T-helper 1 cell (primary cell): ENCODE measurements around the gene ROPN1.
"Not testable (repeated sequence)": the region's sequence is repeated elsewhere in the genome, so short reads cannot be mapped to it uniquely, and the experiment has no call there.

Source experiments
- DNase-seq, 5 donors: peaks; one replicate each; pipeline ENCODE4 v3.0.0-alpha.2; 2012 to 2020
- total RNA-seq, 4 donors: gene quantifications; one replicate each; lab custom pipeline; 2026; lab: John Stamatoyannopoulos, UW

ROPN1 gene
- 0 reads per million in 4 donors for total RNA-seq

- DNase-seq, result not testable (repeated sequence)
These were observed at the start of gene ROPN1 for GRCh38 chr3:123991730-123992588. ROPN1 (minus strand) TSS chr3:123992124; CDS start chr3:123980481, 11,643 bp downstream.

DNA sequence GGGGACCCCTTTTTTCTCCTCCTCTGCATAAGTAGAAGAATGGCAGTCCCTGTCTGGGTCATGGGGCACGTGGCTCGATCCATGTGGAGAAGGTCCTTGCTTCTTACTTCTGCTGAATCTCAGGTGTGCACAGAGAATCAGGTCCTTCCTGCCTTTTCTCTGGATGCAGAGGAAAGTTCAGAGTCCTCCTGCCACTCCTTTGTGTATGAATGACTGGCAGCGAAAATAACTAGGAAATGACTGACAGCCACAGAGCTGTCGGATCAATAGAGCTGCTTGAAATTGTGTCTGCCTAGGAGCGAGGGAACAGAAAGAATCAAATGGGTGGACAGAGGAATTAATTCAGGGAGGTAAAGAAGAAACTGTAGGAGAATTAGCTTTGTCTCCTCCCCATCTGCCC lies 49.6 kb upstream of the ROPN1 start:
- DNase-seq, result no peak

DNA sequence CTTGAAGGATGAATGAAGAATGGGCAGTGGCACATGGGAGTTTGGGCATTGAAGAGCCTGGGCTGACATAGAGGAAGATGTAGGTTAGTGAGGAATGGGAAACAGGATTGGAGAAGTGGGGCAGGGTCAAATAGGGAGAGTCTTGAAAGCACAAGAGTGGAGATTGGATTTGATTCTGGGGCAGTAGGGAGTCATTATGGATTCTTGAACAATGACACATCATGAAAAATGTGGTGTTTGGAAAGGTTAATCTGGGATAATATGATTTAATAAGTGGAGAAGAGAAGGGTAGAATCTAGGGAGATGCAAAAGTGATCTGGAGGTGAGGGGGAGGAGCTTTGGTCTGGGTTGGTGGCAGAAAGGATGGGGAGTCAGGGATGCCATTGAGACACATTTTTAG lies 45.4 kb upstream of the ROPN1 start:
- no peak for DNase-seq

DNA sequence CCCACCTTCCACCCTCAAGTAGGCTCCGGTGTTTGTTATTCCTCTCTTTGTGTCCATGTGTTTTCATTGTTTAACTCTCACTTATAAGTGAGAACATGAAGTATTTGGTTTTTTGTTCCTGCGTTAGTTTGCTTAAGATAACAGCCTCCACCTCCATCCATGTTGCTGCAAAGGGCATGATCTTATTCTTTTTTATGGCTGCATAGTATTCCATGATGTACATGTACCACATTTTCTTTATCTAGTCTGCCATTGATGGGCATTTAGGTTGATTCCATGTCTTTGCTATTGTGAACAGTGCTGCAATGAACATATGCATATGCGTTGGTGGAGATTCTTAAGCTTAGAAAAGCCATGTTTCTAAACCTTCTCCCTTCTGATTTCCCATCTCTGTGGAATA lies 44.3 kb upstream of the ROPN1 start:
- DNase-seq, result not testable (repeated sequence)

GRCh38 chr3:124035463-124036121 lies 43.7 kb upstream of the ROPN1 start:
- DNase-seq, result no peak

DNA sequence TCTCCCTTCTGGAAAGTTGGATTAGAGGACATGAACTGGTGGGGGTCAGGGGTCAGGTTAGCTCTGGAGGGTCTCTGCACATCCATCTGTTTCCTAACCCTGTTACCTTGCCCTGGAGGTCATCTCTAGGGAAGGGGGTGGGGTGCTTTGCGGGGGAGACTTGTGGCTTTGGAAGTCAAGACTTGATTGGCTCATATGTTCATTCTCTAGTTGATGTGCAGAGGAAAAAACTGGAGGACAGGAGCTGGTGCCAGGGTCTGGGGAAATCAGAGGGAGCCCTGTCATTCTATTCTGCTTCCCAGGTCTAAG lies 42.9 kb upstream of the ROPN1 start:
- DNase-seq, result no peak

GRCh38 chr3:124034016-124034843 lies 42.3 kb upstream of the ROPN1 start:
- peak in 2 of 5 donors; percentile 1 to 4 for DNase-seq

DNA sequence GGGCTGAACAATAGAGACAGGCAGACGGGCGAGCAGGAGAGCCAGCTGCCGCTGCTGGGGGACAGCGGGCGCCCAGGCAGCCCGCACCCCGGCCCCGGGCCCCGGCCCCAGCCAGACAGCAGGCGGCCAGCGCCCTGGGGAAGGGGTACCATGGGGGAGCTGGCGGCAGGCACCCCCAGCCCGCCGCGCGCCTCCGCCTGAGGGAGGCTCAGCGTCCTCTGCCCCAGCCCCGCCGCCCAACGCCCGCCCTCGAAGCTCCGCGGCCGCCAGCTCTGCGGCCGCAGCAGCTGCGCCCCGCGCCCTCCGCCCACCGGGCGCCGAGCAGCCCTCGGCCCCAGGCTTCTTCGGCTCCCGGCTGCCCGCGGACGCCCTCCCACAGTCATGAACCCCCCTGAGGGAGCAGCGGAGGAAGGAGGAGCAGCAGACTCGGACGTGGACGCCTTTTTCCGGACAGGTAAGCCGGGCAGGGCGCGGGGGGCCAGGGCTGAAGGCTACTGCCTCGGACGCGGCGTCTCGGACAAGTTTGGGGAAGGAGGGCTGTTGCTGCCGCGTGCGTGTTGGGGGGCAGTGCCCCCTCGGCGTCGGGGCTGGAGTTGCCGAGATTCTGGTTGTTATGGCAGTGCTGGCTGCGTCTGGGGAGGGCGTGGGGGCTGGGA lies 41.6 kb upstream of the ROPN1 start, which contains the start of gene KALRN:
Gene KALRN, plus strand, starts transcription at position 10 of the 656 bp plus-strand sequence.
- DNase-seq, result peak in 1 of 5 donors; percentile 6

GRCh38 chr3:124032881-124033359 lies 41.0 kb upstream of the ROPN1 start:
- peak in 4 of 5 donors; percentile 25 to 53 (median 37) for DNase-seq

DNA sequence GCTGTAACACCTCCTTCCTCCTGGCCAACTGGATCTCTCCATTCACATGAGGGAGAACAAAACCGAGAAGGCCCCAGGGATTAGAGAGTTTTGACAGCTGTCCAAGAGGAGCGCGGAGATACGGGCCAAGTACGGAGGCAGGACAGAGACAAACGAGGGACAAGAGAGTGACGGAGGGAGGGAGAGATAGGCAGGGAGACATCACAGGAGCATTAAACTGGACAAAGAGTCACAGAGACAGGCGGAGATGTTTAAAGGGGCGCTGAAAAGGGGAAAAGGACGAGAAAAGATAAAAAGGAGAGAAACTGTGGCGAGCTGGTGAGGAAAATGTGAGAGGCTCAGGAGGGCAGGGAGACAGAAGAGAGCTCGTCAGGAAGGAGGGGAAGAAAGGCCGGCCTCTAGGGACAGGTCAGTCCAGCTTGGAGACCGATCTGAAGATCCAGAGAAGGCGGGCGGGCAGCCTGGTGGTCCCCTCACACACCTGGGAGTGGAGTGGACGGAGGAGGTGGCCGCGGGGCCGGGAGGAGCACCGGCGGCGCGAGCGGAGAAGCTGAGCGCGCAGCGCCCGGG lies 40.5 kb upstream of the ROPN1 start:
- no peak for DNase-seq

GRCh38 chr3:124026516-124026915 lies 34.6 kb upstream of the ROPN1 start:
- DNase-seq, result no peak

- DNase-seq, result not testable (repeated sequence)
These were observed 31.6 kb upstream of the ROPN1 start for GRCh38 chr3:124023531-124023930.

DNA sequence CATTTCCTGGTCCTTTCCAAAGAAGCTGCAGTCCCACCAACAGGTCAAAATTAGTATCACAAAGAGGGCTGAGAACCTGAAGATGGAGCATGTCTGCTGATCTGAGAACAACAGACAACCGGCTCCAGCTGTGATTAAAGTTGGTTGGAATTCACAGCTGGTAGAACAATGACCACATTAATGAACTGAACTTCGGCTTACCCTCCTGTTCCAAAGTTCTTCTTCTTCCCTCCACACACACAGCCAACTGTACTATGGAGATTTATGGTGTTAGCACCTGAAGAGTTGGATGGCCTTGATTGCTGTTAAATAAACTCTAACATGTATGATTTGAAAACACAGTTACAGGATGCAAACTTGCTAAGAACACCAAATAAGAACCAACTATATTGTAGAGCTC lies 27.4 kb upstream of the ROPN1 start:
- no peak for DNase-seq

DNA sequence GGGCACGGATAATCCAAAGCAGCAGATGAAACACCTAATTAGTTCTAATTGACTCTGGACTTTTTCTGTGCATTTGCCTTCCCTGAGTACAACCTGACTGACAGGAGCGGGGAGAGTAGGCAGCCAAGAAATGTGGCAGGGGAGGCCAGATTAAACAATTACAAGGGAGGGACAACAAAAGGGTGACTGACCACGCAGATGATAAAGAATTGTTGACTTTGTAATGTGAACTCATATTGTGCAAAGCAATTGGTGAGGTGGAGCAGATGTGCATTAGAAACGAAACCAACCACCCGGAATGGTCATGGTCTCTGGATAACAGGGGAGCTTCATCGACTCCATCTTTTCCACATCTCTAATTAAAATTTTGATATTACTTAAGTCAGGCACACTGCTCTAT lies 25.6 kb upstream of the ROPN1 start:
- DNase-seq, result not testable (repeated sequence)

- not testable (repeated sequence) for DNase-seq
These were observed 24.6 kb upstream of the ROPN1 start for GRCh38 chr3:124016483-124016882.

DNA sequence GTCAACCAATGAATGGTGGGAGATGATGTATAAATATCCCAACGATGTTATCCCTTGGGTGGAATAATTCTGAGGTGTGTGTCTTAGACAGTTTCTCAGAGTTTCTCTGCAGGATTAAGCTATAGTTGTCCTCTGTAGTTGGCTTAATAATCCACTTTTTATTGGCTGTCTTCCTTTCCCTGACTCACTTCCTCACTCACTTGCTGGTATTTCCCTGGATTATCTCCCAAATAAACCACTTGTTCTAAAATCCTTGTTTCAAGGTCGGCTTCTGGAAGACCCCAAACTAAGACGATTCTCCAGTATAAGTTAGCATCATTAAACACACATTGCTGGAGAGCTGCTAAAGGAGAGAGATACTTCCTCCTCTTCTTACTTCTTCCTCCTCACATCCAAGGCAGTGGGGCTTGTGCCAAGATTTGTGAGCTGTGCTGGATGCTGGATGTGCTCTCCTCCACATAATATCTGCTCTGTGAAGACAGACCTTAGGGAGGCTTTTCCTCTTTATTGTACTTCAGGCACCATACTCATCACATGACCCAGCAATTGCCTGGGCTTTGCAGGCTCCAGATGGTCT lies 22.5 kb upstream of the ROPN1 start:
- no peak for DNase-seq

GRCh38 chr3:124008321-124008720 lies 16.4 kb upstream of the ROPN1 start:
- DNase-seq, result not testable (repeated sequence)

- DNase-seq, result no peak
These were observed 15.3 kb upstream of the ROPN1 start for GRCh38 chr3:124007186-124007585.

DNA sequence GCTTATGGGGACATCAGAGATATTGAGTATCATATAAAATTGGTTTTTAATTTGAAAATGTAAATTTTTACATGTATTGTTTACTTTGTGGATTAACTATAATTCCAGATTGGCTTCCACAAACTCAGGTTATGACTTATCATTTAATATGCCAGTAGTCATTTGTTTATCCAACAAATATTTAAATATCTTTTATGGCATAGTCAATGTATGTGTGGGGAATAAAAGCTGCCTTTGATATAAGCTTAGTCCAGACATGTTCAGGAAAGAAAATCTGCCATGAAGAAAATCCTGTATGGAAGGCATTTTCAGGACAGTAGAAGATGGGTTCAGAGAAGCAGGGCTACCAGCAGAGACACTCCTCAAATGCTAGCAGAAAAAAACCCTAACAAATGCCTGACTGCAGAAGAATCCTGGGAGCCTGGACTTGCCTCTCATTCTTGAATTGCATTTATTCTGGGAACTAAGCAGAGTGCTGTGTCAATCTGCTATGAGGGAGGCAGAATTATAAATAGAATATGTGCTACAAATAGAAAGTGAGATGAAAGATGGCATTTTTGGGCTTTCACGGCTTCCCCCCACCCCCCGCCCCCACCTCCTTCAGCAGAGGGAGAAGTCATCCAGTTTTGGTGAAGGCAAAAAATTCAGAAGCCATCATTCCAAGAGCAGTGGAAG lies 10.6 kb upstream of the ROPN1 start:
- not testable (repeated sequence) for DNase-seq

GRCh38 chr3:124001366-124001765 lies 9.4 kb upstream of the ROPN1 start:
- not testable (repeated sequence) for DNase-seq

GRCh38 chr3:123997543-123997942 lies 5.6 kb upstream of the ROPN1 start:
- no peak for DNase-seq
